ENCODE results near the gene PTMA.
"Not testable (repeated sequence)": the region's sequence is repeated elsewhere in the genome, so short reads cannot be mapped to it uniquely, and the experiment has no call there.

PTMA gene

DNA sequence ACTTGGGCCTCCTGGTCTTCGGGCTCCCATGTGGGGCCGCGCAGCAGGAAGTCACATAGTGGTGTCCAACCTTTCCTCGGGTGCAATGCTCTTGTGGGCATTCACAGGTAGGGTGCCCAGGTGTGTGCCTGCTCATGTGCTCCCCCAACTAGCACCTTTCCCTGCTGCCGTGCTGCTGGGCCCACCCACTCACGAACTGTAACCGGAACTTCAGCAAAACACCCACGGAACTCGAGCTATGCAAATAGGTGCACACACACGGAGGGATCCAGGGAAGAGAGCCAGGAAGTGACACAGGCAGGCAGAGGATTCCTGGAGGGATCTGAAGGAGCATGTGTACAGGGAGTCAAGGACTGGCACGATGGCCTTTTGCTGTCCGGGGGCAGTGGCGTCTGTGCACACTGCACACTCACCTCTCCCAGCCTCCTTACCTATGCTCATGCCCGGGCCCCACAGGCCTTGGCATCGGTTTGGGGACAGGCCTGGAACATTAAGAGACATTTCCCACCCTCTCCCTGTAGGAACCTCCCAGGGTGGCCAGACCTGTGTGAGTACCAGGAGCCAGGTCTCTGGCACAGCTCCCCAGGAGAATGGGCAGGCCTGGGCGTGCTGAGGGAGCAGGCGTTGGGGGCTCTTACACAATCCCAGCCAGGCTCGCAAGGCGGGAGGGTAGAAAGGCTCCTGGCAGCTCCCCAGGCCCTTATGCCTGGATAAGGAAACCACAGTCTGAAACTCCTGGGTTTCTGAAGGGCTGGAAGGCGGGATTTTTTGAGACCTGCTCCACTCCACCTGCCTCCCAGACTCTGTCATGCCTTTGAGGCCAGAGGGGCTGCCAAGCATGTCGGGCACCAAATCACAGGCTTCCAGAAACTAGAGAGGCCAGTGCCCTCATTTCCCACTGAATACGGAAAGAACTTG lies 6.6 kb upstream of the PTMA start:
- DNase-seq, result no peak

DNA sequence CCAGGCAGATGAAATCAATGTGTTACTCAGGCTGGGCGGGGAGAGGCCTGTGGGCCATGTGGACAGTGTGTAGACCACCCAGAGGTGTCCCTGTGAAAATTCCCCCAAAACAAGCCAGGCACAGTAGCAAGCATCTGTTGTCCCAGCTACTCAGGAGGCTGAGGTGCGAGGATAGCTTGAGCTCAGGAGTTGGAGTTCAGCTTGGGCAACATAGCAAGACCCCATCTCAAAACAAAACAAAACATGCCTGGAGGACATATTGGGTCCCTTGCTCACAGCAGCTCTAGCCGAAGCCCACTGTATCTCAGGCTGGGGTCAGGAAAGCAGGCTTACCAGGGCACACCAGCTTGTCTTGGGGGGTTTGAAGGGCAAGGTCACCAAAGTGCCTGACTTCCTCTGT lies 4.3 kb upstream of the PTMA start:
- DNase-seq, result no peak

DNA sequence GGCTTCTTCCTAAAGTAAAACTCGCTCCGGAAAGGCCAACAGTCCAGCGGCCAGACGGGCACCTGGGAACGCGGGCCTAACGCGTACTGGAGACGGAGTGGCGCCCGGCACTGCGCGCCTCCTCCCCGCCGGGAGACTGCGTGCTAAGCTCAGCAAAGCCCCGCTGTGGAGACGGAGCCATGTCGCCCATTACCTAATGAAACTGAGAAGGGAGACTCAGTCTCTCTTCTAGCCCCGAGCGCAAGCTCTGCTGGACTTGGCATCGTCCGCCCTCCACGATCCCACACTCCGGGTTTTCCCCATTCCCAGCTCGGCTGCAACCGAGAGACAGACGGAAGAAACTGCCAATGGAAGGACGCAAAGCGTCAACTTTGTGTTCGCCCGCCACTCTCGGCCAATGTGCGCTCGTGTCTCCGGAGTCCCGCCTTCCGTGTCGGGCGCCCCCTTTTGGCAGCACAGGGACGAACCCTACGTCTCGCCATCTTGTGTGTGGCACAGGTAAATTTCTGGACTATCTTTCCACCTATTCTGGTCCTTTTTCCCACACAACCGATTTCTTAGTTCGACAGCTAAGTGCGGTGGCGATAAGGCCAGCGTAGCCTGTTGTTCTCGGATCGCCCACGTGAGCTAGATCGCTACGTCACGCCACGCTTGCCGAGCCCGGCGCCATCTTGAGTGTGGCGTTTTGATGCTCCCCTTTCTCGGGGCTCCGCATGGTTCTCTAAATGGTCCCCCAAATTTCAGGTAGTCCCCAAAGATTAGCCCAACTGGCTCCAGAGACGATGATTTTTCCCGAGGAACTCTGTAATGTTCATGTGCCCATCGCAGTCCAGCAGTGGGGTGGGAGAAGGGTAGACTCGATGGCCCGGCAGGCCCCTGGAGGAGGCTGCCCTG lies 1.3 kb upstream of the PTMA start:
- peak; percentile 89 to 98 (median 96) for DNase-seq

DNA sequence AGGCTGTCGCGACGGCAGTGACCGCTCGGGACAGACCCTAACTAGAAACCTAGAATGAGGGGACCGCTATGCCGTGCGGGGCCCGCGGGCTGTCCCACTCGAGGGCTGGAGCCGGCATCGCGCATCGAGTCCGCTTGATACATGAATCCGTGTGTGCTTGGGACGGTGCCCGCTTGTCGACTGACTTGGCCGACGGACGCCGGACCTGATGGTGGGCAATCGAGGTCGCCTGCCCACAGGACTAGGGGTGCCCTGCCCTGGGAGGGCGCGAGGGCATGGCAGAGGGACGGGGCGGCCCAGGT lies 749 bp upstream of the PTMA start:
- DNase-seq, result peak in 3 of 4 experiments; percentile 51 to 83 (median 62)

DNA sequence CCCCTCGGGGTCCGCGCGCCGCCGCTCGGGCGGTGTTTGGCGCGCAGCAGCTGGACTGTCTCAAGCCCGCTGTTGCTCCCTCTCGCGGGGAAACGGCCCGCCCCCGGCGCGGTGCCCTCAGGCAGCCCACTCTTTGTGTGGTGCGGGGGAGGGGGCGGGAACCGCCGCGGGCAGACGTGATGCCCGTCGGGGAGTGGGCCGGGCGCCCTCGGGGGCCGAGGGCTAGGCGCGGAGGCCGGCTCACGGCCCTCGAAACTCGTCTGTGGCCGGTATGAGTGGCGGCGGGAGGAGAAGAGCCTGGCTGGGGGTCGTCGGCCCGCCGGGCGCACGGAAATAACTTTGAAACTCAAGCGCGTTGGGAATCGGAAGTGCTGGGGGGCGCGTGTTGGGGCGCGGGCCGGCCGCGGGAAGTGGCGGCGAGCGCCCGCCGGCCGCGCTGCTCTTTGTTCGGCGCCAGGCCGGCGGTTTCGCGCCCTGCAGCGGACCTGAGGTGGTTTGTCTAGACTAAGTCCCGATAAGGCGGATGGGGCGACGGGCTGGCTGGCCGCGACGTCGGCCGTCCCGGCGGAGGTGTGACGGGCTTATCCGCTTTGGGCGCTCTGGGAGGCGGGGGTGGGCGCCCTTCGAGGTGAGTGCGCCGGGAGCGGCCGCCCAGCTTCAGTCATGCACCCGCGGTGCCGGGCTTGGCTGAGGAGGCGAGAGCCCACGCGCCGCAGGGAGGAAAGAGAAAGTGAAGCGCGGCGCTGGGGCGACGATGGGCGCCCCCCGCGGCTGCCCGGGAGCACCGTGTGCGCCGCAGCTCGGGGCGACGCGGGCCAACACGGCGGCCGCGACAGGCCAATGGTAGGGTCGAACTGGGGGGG lies 679 bp downstream of the PTMA start:
- DNase-seq, result peak; percentile 39 to 58 (median 56)

DNA sequence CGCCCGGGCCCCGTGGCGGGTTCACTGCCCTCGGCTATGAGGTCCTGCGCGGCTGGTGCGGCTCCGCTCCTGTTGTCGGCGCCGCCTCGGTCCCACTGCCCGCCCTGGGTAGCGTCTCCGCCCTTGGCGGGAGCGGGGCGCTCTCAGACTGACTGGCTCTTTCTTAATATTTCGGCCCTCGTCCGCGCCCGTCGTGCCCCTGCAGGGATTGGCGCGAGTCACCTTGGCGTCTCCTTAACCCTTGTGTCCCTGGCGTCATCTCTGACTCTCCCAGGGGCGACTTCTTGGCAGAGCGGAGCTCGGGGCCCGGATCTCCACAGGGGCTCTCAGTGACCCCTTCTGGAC lies 1.3 kb downstream of the PTMA start:
- DNase-seq, result peak; percentile 52 to 62 (median 58)

DNA sequence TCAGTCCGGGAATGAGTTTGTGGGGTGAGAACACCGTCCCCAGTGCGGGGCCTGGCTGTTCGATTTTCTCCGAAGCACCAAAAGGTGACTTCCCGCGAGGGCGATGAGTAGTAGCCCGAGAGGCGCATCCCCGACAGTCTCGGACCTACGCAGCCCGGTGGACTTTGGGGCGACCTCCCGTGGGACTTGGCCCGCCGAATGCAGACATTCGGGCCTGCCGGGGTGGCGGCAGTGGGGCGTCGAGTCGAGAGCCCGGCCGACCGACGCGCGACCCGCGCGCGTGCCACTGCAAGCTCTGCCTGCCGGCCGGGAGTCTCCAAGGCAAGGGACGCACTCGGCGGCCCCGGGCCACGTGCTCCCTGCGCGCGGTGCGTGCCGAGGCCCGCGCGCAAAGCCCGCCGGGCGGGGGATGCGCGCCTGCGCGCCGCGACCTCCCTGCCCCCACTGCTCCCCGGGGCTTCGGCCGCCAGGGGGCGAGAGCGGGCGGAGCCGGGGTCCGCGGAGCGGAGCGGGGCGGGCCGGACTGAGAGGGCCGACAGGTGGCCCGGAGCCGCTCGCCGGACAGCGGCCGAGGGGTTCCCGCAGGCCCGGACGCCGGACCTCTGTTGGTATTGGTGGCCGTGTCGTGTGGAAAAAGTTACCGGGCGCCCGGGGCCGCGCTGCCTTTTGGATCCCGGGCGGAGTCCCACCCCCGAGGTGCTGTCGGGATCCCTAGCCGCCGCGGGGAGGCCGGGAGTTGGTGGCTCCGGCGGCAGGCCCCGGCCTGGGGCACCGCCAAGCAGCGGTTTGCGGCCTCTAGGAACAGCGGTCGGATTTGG lies 1.9 kb downstream of the PTMA start:
- peak; percentile 80 to 87 (median 81) for DNase-seq

DNA sequence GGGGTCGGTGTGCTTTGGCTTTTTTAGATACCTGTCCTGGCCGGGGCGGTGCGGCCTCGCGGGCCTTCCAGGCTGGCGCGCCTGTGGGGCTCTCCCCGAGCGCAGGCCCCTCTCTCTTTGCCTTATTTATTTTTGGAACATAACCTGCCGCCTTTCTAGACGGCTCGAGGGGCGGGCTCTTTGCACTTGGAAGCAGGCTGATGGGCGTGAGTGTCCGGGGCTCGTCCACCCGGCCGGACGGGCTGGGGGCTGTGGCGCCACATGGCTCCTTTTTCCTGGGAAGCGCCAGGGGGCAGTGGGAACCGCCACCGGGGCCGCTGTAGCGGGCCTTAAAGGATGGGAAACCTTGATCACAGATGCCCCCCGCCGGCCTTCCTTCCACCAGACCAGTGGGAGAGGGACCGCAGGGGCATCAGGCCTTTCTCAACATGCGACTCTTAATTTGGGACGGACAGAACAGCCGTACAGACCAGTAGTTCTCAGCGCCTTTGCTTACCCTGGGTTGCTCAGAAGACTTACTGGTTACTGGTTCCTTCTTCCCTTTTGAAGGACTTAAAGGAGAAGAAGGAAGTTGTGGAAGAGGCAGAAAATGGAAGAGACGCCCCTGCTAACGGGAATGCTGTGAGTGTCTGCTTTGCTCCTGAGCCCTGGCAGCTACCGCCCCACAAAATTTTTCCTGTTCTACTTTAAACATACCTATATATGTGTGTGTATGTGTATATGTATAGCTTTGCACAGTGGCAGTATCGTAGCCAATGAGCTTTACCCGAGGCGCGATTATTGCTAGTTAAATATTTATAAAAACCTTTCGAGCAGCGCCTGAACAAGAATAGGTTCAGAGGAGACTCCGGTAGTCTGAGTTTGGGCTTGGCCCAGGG lies 2.7 kb downstream of the PTMA start:
- peak in 2 of 4 experiments; percentile 30 to 43 for DNase-seq

DNA sequence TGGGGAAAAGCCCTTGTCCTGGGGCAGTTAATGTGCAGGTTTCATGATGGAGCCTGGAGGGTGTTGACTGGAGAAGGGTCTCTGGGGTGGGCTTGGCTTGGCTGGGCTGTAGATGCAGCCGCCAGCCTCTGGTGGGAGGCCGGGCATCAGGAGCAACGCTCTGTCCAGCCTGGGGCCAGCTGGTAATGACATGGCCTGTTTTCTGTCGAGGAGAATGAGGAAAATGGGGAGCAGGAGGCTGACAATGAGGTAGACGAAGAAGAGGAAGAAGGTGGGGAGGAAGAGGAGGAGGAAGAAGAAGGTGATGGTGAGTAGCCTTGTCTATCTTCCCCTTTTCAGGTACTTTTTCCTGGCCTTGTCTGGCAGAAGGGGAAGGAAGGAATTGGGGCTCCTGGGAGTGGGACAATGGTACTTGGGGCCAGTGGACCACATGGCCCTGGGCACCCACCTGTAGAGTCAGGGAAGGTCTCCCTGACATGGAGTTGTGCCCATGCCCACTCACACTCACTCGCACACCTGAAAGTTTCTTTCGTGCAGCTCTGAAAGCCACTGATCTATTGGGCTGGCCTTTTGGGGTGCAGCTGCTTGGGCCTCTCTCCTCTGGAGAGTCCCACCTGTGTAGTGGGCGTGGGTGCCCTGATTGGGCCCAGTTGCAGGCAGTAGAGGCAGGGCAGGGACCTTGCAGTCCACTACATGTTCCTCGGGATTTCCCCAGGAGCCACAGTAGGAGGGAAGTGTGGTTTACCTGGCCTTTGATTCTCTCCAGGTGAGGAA lies 3.5 kb downstream of the PTMA start:
- peak in 1 of 4 experiments; percentile 10 for DNase-seq

DNA sequence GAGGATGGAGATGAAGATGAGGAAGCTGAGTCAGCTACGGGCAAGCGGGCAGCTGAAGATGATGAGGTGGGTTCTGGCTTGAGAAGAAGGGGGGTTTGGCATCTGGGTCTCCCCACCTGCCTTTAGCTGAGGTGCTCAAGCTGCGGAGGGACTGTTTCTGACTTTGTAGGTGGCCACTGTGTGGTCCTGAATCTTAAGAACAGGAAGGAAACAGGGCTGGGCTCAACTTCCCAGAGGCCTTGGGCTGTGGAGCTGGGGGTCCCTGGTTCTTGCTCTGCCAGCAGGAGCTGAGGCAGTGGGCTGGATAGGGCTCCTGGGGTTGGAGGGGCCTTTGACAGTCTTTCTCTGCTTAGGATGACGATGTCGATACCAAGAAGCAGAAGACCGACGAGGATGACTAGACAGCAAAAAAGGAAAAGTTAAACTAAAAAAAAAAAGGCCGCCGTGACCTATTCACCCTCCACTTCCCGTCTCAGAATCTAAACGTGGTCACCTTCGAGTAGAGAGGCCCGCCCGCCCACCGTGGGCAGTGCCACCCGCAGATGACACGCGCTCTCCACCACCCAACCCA lies 4.2 kb downstream of the PTMA start:
- DNase-seq, result peak in 1 of 4 experiments; percentile 27

DNA sequence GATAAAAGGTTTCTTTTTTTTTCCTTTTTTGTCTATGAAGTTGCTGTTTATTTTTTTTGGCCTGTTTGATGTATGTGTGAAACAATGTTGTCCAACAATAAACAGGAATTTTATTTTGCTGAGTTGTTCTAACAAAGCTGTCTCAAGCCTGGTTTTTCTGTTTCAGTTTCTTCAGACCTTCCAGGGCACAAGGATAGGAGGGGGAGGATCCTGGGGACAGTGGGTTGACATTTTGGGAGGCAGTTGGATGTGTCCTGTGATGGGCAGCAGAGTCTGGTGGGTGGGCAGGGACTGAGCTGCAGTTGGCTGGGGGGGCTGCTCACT lies 5.0 kb downstream of the PTMA start:
- DNase-seq, result not testable (repeated sequence)

DNA sequence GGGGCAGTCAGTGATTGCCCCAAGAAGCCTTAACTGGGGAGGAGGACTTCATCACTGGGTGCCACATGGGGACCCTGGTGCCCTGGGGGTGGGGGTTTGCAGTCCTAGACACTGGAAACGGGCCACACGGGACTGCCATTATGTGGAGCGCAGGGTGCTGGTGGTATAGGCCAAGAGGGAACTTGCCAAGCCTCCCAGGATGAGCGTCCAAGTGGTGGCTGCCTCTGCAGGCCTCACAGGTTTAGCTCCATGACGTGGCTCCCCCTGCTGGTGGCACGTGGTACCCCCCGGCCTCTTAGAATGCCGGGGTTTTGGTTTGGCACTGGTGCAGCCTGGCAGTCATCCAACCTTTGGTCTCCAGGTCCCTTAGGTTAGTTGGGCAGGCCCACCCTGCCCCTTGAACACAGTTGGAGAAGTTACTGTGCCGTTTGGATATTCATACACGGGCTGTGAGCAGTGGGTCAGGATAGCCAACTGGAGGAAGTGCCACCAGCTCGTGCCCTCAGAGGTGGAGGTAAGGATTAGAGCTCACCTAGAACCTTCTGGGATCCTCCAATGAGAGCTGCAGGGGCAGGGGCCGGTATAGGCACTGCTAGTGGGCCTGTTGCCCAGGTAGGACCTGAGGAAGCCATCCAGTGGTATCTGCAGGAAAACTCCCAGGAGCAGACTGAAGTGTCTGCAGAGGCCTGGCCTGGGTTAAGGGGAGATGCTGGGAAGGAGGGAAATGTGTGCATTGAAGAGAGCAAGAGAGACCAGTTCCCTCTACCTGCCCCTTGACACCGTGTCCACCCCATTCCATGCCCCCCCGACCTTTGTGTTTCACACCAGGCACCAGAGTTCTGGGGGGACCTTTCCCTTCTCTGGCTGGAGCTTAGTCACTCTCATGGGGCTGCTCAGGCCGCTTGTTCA lies 5.7 kb downstream of the PTMA start:
- DNase-seq, result peak; percentile 87 to 96 (median 89)

DNA sequence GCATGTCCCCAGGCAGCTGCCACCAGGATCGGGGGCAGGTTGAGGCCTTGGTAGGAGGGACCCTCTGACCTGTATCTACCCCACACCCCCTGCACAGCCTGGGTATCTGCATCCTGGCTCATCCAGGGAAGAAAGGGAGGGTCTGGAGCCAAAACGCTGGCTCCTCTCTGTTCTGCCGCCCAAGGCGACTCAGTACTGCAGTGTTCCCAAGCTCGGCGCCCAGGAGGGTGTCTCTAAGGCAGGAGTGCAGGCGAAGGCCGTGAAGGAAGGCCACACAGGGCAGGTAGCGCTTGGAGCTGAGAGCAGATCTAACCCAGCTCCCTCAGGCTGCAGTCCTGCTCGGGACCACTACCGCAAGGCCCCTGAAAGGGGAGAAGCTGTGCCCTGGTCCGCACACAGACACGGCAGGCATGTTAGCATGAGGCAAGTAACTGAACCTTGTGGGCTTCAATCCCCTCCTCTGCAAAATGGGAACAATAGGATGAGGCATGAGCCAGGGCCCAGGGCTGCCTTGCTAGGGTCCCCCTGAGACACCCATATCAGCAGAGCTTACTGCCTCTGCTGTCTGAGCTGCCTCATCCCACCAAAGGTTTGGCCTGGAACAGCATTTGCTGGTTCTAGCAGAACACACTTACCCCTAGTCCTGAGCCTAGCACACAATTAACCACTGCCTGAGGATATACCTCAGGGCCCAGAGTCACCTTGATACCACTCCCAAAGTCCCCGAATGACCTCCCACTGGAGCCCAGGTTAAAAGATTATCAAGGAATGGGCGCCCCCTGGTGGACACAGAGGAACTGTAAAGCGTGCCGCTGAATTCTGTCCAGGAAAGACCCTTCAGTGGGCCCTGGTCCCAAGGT lies 6.5 kb downstream of the PTMA start:
- DNase-seq, result peak; percentile 64 to 77 (median 74)

DNA sequence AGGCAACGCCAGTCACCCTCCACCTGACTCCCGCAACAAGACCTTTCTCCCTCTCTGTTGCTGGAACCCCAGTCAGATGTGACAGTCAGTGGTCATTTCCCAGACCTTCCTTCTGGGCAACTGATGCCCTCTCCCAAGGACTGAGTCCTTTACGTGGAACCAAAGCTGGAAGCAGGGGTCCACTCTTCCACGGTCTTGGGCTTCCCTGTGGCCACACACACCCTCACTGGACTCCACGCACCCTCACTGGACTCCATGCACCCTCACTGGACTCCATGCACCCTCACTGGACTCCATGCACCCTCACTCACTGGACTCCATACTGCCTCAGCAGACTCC lies 7.1 kb downstream of the PTMA start:
- DNase-seq, result no peak

DNA sequence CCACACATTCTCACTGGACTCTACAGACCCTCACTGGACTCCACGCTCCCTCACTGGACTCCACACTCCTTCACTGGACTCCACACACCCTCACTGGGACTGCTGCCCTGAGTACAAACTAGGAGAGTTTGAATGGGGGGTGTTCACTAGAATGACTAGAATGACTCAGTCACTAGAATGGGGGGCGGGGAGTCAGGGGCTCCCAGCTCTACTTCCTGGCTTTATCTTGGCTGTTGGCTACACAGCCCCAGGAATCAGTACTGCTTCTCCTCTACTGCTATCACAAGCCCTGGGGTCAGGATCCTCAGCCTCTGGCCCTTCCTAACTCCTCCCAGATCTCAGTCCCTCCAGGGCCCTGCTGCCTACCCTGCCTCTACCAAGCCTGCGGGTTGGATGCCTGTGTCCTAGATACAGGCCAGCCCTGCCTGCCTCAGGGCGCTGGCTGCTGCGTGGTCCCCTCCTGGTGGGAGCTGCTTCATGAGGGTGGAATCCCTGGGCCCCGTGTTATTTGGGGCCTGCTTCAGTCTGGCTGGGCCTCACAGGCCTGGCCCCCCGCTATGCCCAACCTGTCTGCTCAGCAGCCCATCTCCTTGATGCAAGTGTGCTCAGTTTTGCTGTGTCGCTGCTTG lies 7.8 kb downstream of the PTMA start:
- DNase-seq, result no peak

DNA sequence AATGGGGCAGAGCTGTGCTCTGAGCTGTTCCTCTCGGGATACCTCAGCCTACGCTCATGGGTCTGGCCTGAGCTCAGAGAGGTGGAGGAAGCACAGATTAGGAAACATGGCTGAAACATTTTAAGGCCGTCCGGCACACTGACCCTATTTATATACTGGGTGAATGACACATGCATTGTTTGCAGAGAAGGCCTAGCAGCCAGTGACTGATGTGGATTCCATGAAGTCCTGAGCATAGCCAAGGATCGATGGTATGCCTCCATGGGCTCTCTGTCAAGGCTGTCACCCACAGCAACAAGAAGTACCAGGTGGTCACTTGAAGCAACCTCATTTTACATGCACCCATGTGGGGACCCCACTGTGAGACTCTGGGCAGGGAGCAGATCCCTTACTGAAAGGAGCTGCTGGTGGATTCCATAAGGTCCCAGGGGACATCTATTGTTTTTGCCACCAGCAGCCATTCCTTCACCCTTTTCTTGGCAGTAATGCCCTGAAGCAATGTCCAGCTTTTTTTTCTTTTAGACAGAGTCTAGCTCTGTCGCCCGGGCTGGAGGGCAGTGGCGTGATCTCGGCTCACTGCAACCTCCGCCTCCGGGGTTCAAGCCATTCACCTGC lies 8.4 kb downstream of the PTMA start:
- DNase-seq, result no peak
